Transverse colon (tissue), 4 donors: ENCODE measurements around the gene FKBP1A. TPM values are rescaled to one million over a fixed set of nuclear protein-coding genes. Genes with fewer than 3 reads are reported as not detected.

Experiments
- DNase-seq: peaks from one replicate; pipeline ENCODE4 v3.0.0-alpha.2; 2019
- H3K27ac ChIP-seq, 4 donors: fragments of 200-600 bp; sonication (generic); 2 replicates each; pipeline ENCODE4 v1.5.1; 2016 to 2018; ENCODE audit warnings: inconsistent platforms in 4 of 4
- H3K27me3 ChIP-seq: fragments of 200-600 bp; sonication (generic); 2 replicates; pipeline ENCODE4 v1.5.1; 2017; ENCODE audit warnings: inconsistent platforms
- H3K36me3 ChIP-seq, 4 donors: fragments of 200-600 bp; sonication (generic); 2 replicates each; pipeline ENCODE4 v1.5.1; 2017 to 2019; ENCODE audit warnings: inconsistent platforms in 4 of 4
- H3K4me1 ChIP-seq, 4 donors: fragments of 200-600 bp; sonication (generic); 2 replicates each; pipeline ENCODE4 v1.5.1; 2017 to 2020; ENCODE audit warnings: inconsistent platforms in 4 of 4
- H3K4me3 ChIP-seq, 4 donors: fragments of 200-600 bp; sonication (generic); 1 replicate in 1 of 4; 2 replicates in 3 of 4; pipeline versions ENCODE4 v1.5.1 to v1.6.1; 2017 to 2019; ENCODE audit warnings: inconsistent platforms in 4 of 4
- H3K9me3 ChIP-seq, 2 donors: fragments of 200-600 bp; sonication (generic); 2 replicates each; pipeline ENCODE4 v1.5.1; 2017 to 2019; ENCODE audit warnings: inconsistent platforms in 2 of 2
- CTCF ChIP-seq, 5 experiments: fragments of 200-600 bp in 3 of 5; fragments of 450-650 bp in 2 of 5; sonication (generic) in 3 of 5; IDR thresholded peaks; 1 replicate in 2 of 5; 2 replicates in 3 of 5; pipeline ENCODE4 v1.5.1; 2016 to 2017; ENCODE audit warnings: antibody characterized with exemption in 5 of 5, inconsistent platforms in 3 of 5, mild to moderate bottlenecking in 2 of 5, moderate library complexity in 1 of 5
- EP300 ChIP-seq: sonication (generic); formaldehyde crosslinking; IDR thresholded peaks from one replicate; pipeline ENCODE4 v1.6.1; 2017; ENCODE audit warnings: antibody characterized with exemption, low read depth
- POLR2A ChIP-seq: fragments of 450-650 bp; IDR thresholded peaks from one replicate; pipeline ENCODE4 v1.6.1; 2016; ENCODE audit warnings: antibody characterized with exemption, mild to moderate bottlenecking, moderate library complexity
- POLR2AphosphoS5 ChIP-seq, 3 donors: sonication (generic); formaldehyde crosslinking; IDR thresholded peaks; one replicate each; pipeline ENCODE4 v1.6.1; 2016; ENCODE audit warnings: antibody characterized with exemption in 3 of 3
- WGBS, 2 donors: methylation state at CpG; one replicate each; pipeline ENCODE4 v1.1.5; 2018; ENCODE audit warnings: low coverage in 1 of 2; 5-methylcytosine and 5-hydroxymethylcytosine counted together
- in situ Hi-C, 4 donors: fragments of 200-750 bp; cut with MboI; loops; one replicate each; pipeline versions ENCODE4 v1.15.0 to v1.15.1; 2017; ENCODE audit warnings: low sequenced_read_pairs in 3 of 4, low pct_ligation_motif_present in 1 of 4, low pct_unique_long_range_greater_than_20kb in 1 of 4
- intact Hi-C: fragments of 100-400 bp; cut with DNase I; formaldehyde crosslinking; loops from one replicate; pipeline ENCODE4 v1.15.1; 2023; ENCODE audit warnings: low total_unique reads
- total RNA-seq, 4 donors: library from RNA; depleted of rRNA; stranded (reverse); fragments of >200 nt; gene quantifications; one replicate each; pipeline ENCODE4 v1.1.0, GENCODE V29; 2016

The FKBP1A gene
- total RNA-seq, 4 donors from 2014 or later, result 120 to 202 (median 144) TPM

GRCh38 chr20:1362484-1362883 is 30.4 kb downstream of the FKBP1A start:
- Histone ChIP-seq H3K9me3 (no peaks in the 10 kb centered on the region), H3K4me1 (peaks cover 0 to 16% (median 3%) of the 10 kb centered on the region in 4 donors), H3K36me3 (no peaks in the 10 kb centered on the region), H3K27me3 (no peaks in the 10 kb centered on the region), H3K27ac (no peak overlapping the region), H3K4me3 (no peak overlapping the region)
- WGBS, 2 donors, result 79% methylated on average over 2 of the region's 2 CpGs; no CpG with 5 or more reads in 1 of the 2 donors
- in situ Hi-C loops, result no loop called here
- no peak for DNase-seq
- intact Hi-C loops, result no loop called here
- TF ChIP-seq POLR2AphosphoS5 (IDR thresholded peaks at IDR 0.05) (no peak), CTCF (IDR thresholded peaks at IDR 0.05) (no peak), EP300 (no peak), POLR2A (no peak)

- H3K4me3 ChIP-seq, result no peak overlapping the region
- H3K27ac ChIP-seq, result no peak overlapping the region
- peaks cover 0 to 12% (median 1%) of the 10 kb centered on the region in 4 donors for H3K4me1 ChIP-seq
- no peaks in the 10 kb centered on the region for H3K36me3 ChIP-seq
- in situ Hi-C loops (no loop called here), intact Hi-C loops (no loop called here)
- TF ChIP-seq POLR2A (no peak), CTCF (IDR thresholded peaks at IDR 0.05) (no peak), EP300 (no peak), POLR2AphosphoS5 (IDR thresholded peaks at IDR 0.05) (no peak)
- DNase-seq, result no peak
- H3K9me3 ChIP-seq, result no peaks in the 10 kb centered on the region
- no peaks in the 10 kb centered on the region for H3K27me3 ChIP-seq
- WGBS, 2 donors, result 88 to 89% methylated on average over 5 to 7 of the region's 7 CpGs
These were observed 32.6 kb downstream of the FKBP1A start for GRCh38 chr20:1360094-1360846.

- Histone ChIP-seq H3K4me1 (no peaks in the 10 kb centered on the region), H3K9me3 (no peaks in the 10 kb centered on the region), H3K36me3 (peaks cover 0 to 11% (median 0%) of the 10 kb centered on the region in 4 donors), H3K4me3 (no peak overlapping the region), H3K27me3 (no peaks in the 10 kb centered on the region), H3K27ac (no peak overlapping the region)
- 77 to 86% methylated on average over 4 to 9 of the region's 9 CpGs for WGBS, 2 donors
- intact Hi-C loops, result no loop called here
- in situ Hi-C loops, result no loop called here
- DNase-seq, result no peak
- no peak for TF ChIP-seq POLR2AphosphoS5 (IDR thresholded peaks at IDR 0.05)
These were observed 34.8 kb downstream of the FKBP1A start for GRCh38 chr20:1357921-1358671.

- peaks cover 4% of the 10 kb centered on the region in 2 donors for H3K9me3 ChIP-seq
- in situ Hi-C loops (no loop called here), intact Hi-C loops (no loop called here)
- TF ChIP-seq CTCF (IDR thresholded peaks at IDR 0.05), result no peak
- no peak for TF ChIP-seq POLR2A
- no peak for TF ChIP-seq EP300
- TF ChIP-seq POLR2AphosphoS5 (IDR thresholded peaks at IDR 0.05), result no peak
- no peaks in the 10 kb centered on the region for H3K27me3 ChIP-seq
- no peaks in the 10 kb centered on the region for H3K4me1 ChIP-seq
- no peak for DNase-seq
- H3K27ac ChIP-seq, result no peak overlapping the region
- peaks cover 0 to 18% (median 0%) of the 10 kb centered on the region in 4 donors for H3K36me3 ChIP-seq
- no peak overlapping the region for H3K4me3 ChIP-seq
These were observed 38.9 kb downstream of the FKBP1A start for GRCh38 chr20:1353956-1354355.
